Kasumi-1 (cell line): ENCODE measurements around the gene TRMT2A.
"Not testable (repeated sequence)": the region's sequence is repeated elsewhere in the genome, so short reads cannot be mapped to it uniquely, and the experiment has no call there.

Experiments used
- DNase-seq, 2 experiments: peaks; one replicate each; lab custom pipeline; 2025; lab: John Stamatoyannopoulos, UW

The TRMT2A gene

GRCh38 chr22:20084547-20085413 lies 32.2 kb downstream of the TRMT2A start:
- DNase-seq = peak in 1 of 2 experiments; percentile 41

- DNase-seq = no peak
Observed at GRCh38 chr22:20083891-20084546, 33.0 kb downstream of the TRMT2A start.

DNA sequence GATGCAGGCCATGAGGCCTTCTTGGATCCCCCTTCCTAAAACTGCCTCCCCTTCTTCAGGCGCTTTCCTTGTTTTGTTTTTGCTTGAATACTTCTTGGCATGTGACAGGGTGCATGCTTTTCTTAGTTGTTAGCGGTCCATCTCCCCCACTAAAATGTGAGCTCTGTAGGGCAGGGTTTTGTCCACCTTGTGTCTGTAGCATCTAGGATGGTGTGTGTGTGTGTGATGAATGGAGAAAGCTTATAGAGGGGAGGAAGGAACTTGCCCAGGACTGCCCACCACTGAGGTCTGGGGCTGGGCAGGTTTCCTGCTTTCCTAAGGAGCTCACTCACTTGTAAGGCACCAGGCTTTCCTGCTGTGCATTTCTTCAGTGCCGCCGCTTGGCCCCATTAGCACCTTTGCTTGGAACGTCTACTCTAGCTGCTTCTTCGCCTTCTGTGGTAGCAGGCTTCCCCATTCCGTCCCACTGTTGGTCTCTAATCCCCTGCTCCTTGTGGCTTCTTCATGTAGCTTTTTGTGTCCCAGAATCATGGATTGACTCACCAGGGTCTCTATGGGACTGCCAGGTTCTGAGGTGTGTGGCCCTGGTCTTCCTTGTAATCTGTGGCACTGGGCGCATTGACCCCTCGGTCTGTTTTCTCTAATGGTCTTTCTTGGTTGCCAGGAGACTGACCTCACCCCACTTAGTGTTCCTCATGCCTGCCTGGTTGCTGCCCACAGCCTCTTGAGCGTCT lies 33.7 kb downstream of the TRMT2A start:
- no peak for DNase-seq

DNA sequence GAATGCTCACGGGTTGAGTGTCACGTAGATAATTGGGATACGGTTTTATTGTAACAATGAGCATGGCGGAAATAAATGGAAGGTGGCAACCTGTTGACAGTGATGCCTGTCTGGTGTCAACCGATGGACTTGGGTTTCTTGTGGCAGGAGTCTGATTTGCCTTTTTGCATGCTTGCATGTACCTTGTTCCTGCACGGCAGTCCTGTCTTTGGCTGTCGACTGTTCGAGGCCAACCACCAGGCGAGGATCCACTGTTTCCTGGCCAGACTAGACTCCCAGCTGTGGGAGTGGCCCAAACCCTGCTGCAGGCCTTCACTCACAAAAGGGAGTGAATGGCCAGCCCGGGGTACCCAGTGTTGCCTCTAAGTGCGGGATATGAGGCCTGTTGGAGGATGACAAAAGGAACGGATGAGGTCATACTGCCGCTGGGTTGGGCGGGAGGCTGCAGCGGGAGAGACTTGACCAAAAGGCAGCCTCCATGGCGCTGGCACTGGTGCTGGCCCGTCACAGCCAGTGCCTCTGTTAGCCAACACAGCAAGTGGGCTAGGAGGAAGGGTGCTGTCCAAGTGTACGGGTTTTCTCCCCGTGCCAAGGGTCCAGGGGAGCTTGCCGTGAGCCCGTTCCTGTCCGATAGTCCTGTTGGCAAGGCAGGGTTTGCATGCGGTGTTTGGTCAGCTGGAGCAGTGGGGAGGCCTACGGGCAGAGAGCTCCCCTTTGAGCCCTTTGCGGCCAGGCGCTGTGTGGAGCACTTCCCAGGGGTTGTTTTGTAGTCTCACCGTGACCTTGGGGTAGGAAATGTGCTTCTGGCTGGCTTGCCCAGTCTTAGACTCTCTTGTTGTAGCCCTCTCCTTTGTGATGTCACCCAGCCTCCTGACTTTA lies 36.0 kb downstream of the TRMT2A start:
- peak in 1 of 2 experiments; percentile 12 for DNase-seq

DNA sequence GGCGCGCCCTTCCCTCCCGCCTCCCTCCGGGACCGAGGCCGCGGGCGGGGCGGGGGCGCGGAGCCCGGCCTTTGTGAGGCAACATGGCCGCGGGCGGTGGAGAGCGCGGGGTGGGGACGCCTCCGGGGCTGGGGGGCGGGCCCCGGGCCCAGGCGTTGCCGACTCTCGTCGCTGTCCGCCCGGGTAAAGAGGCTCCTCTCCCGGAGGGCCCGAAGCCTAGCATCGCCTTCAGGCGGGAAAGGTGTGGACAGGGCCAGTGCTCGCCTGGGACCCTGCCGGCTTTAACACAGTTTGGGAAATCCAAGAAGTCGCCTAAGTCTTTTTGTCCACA lies 36.6 kb downstream of the TRMT2A start:
- DNase-seq = peak in 1 of 2 experiments; percentile 12

GRCh38 chr22:20079745-20080444 lies 37.1 kb downstream of the TRMT2A start, which contains the start of gene DGCR8:
Gene DGCR8 (plus strand): TSS chr22:20080241. CDS start chr22:20085964, 5,723 bp downstream.
- peak; percentile 81 to 88 for DNase-seq

- peak in 1 of 2 experiments; percentile 2 for DNase-seq
Observed at GRCh38 chr22:20076627-20077172, 40.3 kb downstream of the TRMT2A start.

DNA sequence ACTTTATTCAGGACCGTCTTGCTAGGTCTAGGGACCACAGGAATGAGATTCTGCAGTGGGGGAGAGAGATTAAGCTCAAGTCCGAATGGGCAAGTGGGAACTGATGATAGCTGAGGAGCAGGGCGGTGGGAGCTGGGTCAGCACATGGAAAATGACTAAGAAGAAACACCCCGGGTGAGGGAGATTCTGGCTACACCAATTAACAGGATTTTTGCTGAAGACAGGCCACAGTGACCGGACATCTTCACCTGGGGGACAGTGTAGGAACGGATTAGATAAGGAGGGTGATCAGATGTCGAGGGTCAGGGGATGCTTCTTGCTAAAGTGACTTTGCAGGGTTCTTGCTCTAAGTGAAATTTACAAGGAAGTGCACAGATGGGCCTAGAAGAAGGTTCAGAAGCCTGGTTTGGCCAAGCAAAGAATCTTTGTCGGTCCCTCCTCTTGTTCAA lies 45.5 kb downstream of the TRMT2A start:
- no peak for DNase-seq

GRCh38 chr22:20069331-20070042 lies 47.5 kb downstream of the TRMT2A start:
- DNase-seq = no peak

DNA sequence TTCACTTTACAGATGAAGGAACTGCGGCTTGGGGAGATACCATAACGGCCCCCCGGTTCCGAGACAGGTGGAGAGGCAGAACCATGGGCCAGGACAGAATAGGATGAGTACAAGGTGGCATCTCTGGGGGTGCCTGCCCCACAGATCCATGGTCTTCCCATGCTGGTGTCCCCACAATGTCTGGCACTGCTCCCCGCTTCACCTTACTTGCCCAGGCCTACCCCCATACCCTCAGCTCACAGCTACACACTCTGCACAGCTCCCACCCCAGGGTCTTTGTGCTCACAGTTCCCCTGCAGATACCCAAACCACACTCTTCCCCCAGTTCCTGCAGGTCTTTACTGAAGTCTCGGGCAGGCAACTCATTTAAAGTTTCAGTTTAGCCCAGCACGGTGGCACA lies 48.4 kb downstream of the TRMT2A start:
- no peak for DNase-seq

GRCh38 chr22:20067384-20067682 lies 49.7 kb downstream of the TRMT2A start:
- not testable (repeated sequence) for DNase-seq

DNA sequence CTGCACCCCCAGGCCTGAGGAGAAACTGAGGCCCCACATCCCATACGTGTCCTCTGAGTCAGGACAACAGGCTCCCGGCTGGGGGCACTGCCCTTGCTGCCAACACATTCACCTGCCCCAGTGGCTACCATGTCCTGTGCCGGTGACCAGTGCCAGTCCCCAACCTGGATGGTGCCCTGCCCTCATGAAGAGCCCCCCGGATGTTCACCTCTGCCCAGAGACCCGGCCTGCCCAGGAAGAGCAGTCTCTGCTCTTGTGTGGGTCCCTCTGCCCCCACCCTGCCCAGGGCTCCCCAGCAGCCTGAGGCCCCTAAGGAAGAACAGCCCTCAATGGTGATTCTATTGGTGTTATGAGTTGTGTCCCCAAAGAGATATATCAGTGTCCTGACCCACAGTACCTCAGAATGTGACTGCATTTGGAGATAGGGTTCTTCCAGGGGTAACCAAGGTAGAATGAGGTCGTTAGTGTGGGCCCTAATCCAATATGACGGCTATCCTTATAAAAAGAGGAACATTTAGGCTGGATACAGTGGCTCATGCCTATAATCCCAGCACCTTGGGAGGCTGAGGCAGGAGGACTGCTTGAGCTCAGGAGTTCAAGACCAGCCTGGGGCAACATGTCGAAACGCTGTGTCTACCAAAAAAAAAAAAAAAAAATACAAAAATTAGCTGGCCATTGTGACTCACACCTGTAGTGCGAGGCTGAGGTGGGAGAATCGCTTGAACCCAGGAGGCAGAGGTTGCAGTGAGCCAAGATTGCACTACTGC lies 50.2 kb downstream of the TRMT2A start:
- no peak for DNase-seq

GRCh38 chr22:20065896-20066616 lies 51.0 kb downstream of the TRMT2A start:
- no peak for DNase-seq

GRCh38 chr22:20064545-20065262 lies 52.3 kb downstream of the TRMT2A start:
- DNase-seq = no peak

GRCh38 chr22:20064140-20064480 lies 52.9 kb downstream of the TRMT2A start:
- no peak for DNase-seq

- DNase-seq = no peak
Observed at GRCh38 chr22:20063271-20064139, 53.5 kb downstream of the TRMT2A start.

DNA sequence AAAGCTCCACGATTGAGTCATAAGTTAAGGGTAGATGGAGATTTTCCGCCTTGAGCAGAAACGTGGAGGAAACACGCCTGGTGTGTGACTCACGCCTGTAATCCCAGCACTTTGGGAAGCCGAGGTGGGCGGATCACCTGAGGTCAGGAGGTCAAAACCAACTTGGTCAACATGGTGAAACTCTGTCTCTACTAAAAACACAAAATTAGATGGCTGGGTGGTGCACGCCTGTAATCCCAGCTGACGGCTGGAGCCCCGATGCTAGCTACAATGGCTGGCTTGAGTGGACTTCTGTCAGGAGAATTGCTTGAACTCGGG lies 54.3 kb downstream of the TRMT2A start:
- DNase-seq = no peak
